ENCODE data around the gene ATP7B.

GRCh38 chr13:51883226-51883600 is 128.0 kb downstream of the ATP7B start:
- no peak for TF ChIP-seq GATA3 (IDR thresholded peaks at IDR 0.05; ENCODE audit: low read depth, low read length)
- no peak for TF ChIP-seq GATA2 (IDR thresholded peaks at IDR 0.05; ENCODE audit: low read depth, low read length)

All from SH-SY5Y (cell line).